IMR-90 (cell line): Measurements from ENCODE around the gene QKI. TPM values are rescaled to one million over a fixed set of nuclear protein-coding genes. Genes with fewer than 3 reads are reported as not detected.

Experiments used
- ATAC-seq: fragments of 200-7000 bp; cut with Tn5 transposase; 2 replicates; pipeline ENCODE4 v1.9.1; 2020; ENCODE audit warnings: low read depth, mild to moderate bottlenecking, moderate library complexity
- BruUV-seq: library from RNA; stranded (reverse); fragments of 400-500 nt; replicated peaks from 2 replicates; lab custom pipeline; 2021; lab: Mats Ljungman, UMichigan
- CTCF ChIA-PET: fragments of 300-600 bp; formaldehyde crosslinking; extraction: SDS; loops from one replicate; lab custom pipeline; 2021; ENCODE audit warnings: antibody characterized with exemption; lab: Yijun Ruan, JAX
- POLR2A ChIA-PET: fragments of 300-600 bp; sonication (Branson Sonifier 250); formaldehyde crosslinking; loops from one replicate; lab custom pipeline; 2022; ENCODE audit warnings: antibody characterized with exemption; ENCODE audit not compliant: unreplicated experiment; lab: Charles Lee
- DNase-seq: peaks from one replicate; pipeline ENCODE4 v3.0.0; 2013
- H2AFZ ChIP-seq: replicated peaks from 2 replicates; pipeline ENCODE3; 2013; ENCODE audit warnings: low read length, mild to moderate bottlenecking; ENCODE audit not compliant: poor library complexity
- H2AK5ac ChIP-seq: 2 replicates; pipeline ENCODE4 v1.6.1; 2013; ENCODE audit warnings: low read depth, low read length, inconsistent platforms
- H2AK9ac ChIP-seq: replicated peaks from 2 replicates; pipeline ENCODE3; 2013; ENCODE audit warnings: mild to moderate bottlenecking, low read depth, low read length, moderate library complexity; ENCODE audit not compliant: poor library complexity
- H2BK120ac ChIP-seq: 2 replicates; pipeline ENCODE4 v1.6.1; 2013; ENCODE audit warnings: low read depth, low read length, inconsistent platforms
- H2BK15ac ChIP-seq: 3 replicates; pipeline ENCODE4 v1.6.1; 2013; ENCODE audit warnings: low read depth, low read length, inconsistent platforms
- H2BK20ac ChIP-seq: 2 replicates; pipeline ENCODE4 v1.6.1; 2013; ENCODE audit warnings: low read depth, mild to moderate bottlenecking, inconsistent platforms, low read length, moderate library complexity
- H2BK5ac ChIP-seq: 2 replicates; pipeline ENCODE4 v1.6.1; 2013; ENCODE audit warnings: mild to moderate bottlenecking, low read depth, low read length, inconsistent platforms; ENCODE audit not compliant: poor library complexity, severe bottlenecking
- H3K14ac ChIP-seq: replicated peaks from 2 replicates; pipeline ENCODE4 v1.6.1; 2013; ENCODE audit warnings: low read depth, low read length, inconsistent platforms
- H3K18ac ChIP-seq: 2 replicates; pipeline ENCODE4 v1.6.1; 2013; ENCODE audit warnings: low read depth, low read length, control low read depth
- H3K23ac ChIP-seq: 2 replicates; pipeline ENCODE4 v1.6.1; 2013; ENCODE audit warnings: low read depth, low read length, inconsistent platforms
- H3K27ac ChIP-seq: 2 replicates; pipeline ENCODE4 v1.5.1; 2013; ENCODE audit warnings: mild to moderate bottlenecking, control low read depth, low read length; ENCODE audit not compliant: insufficient read depth
- H3K27me3 ChIP-seq: 2 replicates; pipeline ENCODE4 v1.6.1; 2013; ENCODE audit warnings: low read length; ENCODE audit not compliant: control insufficient read depth, insufficient read depth
- H3K36me3 ChIP-seq: 2 replicates; pipeline ENCODE4 v1.6.1; 2013; ENCODE audit warnings: low read length, mixed read lengths; ENCODE audit not compliant: control insufficient read depth, insufficient read depth
- H3K4ac ChIP-seq: 2 replicates; pipeline ENCODE4 v1.6.1; 2013; ENCODE audit warnings: low read depth, low read length, inconsistent platforms
- H3K4me1 ChIP-seq: 2 replicates; pipeline ENCODE4 v1.6.1; 2013; ENCODE audit warnings: low read length, mixed read lengths; ENCODE audit not compliant: control insufficient read depth, insufficient read depth
- H3K4me2 ChIP-seq: 2 replicates; pipeline ENCODE4 v1.6.1; 2013; ENCODE audit warnings: low read depth, mild to moderate bottlenecking, control low read depth, low read length, moderate library complexity
- H3K4me3 ChIP-seq: 2 replicates; pipeline ENCODE4 v1.5.1; 2013; ENCODE audit warnings: low read depth, mild to moderate bottlenecking, control low read depth, low read length, moderate library complexity; ENCODE audit not compliant: insufficient read depth
- H3K56ac ChIP-seq: 2 replicates; pipeline ENCODE4 v1.6.1; 2013; ENCODE audit warnings: low read length, inconsistent platforms; ENCODE audit not compliant: insufficient read depth; ENCODE audit errors: extremely low read depth
- H3K79me1 ChIP-seq, 2 experiments: 2 replicates each; pipeline ENCODE4 v1.6.1; 2013; ENCODE audit warnings: low read length in 2 of 2, inconsistent platforms in 1 of 2, low read depth in 1 of 2
- H3K9ac ChIP-seq: 2 replicates; pipeline ENCODE4 v1.6.1; 2013; ENCODE audit warnings: low read depth, low read length, control low read depth
- H3K9me1 ChIP-seq: 2 replicates; pipeline ENCODE4 v1.6.1; 2013; ENCODE audit warnings: low read length, inconsistent platforms; ENCODE audit not compliant: insufficient read depth
- H3K9me3 ChIP-seq: 2 replicates; pipeline ENCODE4 v1.6.1; 2013; ENCODE audit warnings: low read length; ENCODE audit not compliant: control insufficient read depth, insufficient read depth
- H4K20me1 ChIP-seq: 2 replicates; pipeline ENCODE4 v1.6.1; 2013; ENCODE audit warnings: low read length, inconsistent platforms; ENCODE audit not compliant: insufficient read depth
- H4K5ac ChIP-seq: 2 replicates; pipeline ENCODE4 v1.6.1; 2013; ENCODE audit warnings: mild to moderate bottlenecking, low read depth, low read length, control low read depth
- H4K8ac ChIP-seq, 2 experiments: 2 replicates each; pipeline ENCODE4 v1.6.1; 2013; ENCODE audit warnings: low read depth in 2 of 2, low read length in 2 of 2, control low read depth in 1 of 2, inconsistent platforms in 1 of 2
- H4K91ac ChIP-seq: 2 replicates; pipeline ENCODE4 v1.6.1; 2013; ENCODE audit warnings: low read depth, low read length, inconsistent platforms; ENCODE audit not compliant: insufficient read depth
- BHLHE40 ChIP-seq: fragments of 150-350 bp; IDR thresholded peaks from 2 replicates; pipeline ENCODE4 v1.6.1; 2016; ENCODE audit warnings: mild to moderate bottlenecking, low read depth, low read length
- CEBPB ChIP-seq: IDR thresholded peaks from 2 replicates; pipeline ENCODE4 v1.6.1; 2012; ENCODE audit warnings: low read depth, low read length, improper control_type of control experiment
- CHD1 ChIP-seq: IDR thresholded peaks from 2 replicates; pipeline ENCODE4 v1.6.1; 2012; ENCODE audit warnings: low read depth, low read length, improper control_type of control experiment
- ELK1 ChIP-seq: fragments of 150-350 bp; IDR thresholded peaks from 2 replicates; pipeline ENCODE4 v1.6.1; 2016; ENCODE audit warnings: low read depth, mild to moderate bottlenecking, low read length, moderate library complexity, borderline replicate concordance
- FOS ChIP-seq: fragments of 150-350 bp; IDR thresholded peaks from 2 replicates; pipeline ENCODE4 v1.6.1; 2016; ENCODE audit warnings: low read depth, low read length
- MAFK ChIP-seq: IDR thresholded peaks from 2 replicates; pipeline ENCODE4 v1.6.1; 2012; ENCODE audit warnings: low read depth, low read length, improper control_type of control experiment
- MAZ ChIP-seq: IDR thresholded peaks from 2 replicates; pipeline ENCODE4 v1.6.1; 2012; ENCODE audit warnings: low read depth, mild to moderate bottlenecking, low read length, improper control_type of control experiment, moderate library complexity, borderline replicate concordance
- MXI1 ChIP-seq: IDR thresholded peaks from 2 replicates; pipeline ENCODE4 v1.6.1; 2012; ENCODE audit warnings: low read depth, mild to moderate bottlenecking, low read length, moderate library complexity, borderline replicate concordance
- NFE2L2 ChIP-seq: fragments of 150-350 bp; IDR thresholded peaks from 2 replicates; pipeline ENCODE4 v1.6.1; 2016; ENCODE audit warnings: low read depth, mild to moderate bottlenecking, low read length
- POLR2A ChIP-seq: IDR thresholded peaks from 2 replicates; pipeline ENCODE4 v1.6.1; 2012; ENCODE audit warnings: mild to moderate bottlenecking, low read depth, low read length
- RAD21 ChIP-seq: IDR thresholded peaks from 2 replicates; pipeline ENCODE4 v1.6.1; 2012; ENCODE audit warnings: low read length, improper control_type of control experiment
- RCOR1 ChIP-seq: IDR thresholded peaks from 2 replicates; pipeline ENCODE4 v1.6.1; 2012; ENCODE audit warnings: mild to moderate bottlenecking, low read length, improper control_type of control experiment; ENCODE audit not compliant: insufficient replicate concordance
- RFX5 ChIP-seq: IDR thresholded peaks from 2 replicates; pipeline ENCODE4 v1.8.0; 2012; ENCODE audit warnings: low read depth, mild to moderate bottlenecking, low read length, moderate library complexity
- SMC3 ChIP-seq: fragments of 150-350 bp; IDR thresholded peaks from 2 replicates; pipeline ENCODE4 v1.6.1; 2016; ENCODE audit warnings: low read depth, mild to moderate bottlenecking, antibody characterized with exemption, low read length, moderate library complexity
- WGBS, 2 experiments: methylation state at CpG; one replicate each; pipeline versions ENCODE4 v1.1.5 to v1.1.7; 2013; ENCODE audit warnings: missing lambda C conversion rate in 2 of 2; ENCODE audit not compliant: insufficient read length in 1 of 2; ENCODE audit errors: extremely low coverage in 2 of 2; 5-methylcytosine and 5-hydroxymethylcytosine counted together
- dilution Hi-C: fragments of 300-500 bp; cut with HindIII; formaldehyde crosslinking; loops from one replicate; pipeline ENCODE4 v1.14.3; 2018; ENCODE audit warnings: low sequenced_read_pairs; ENCODE audit not compliant: unreplicated experiment
- in situ Hi-C: fragments of 300-500 bp; cut with MboI; formaldehyde crosslinking; loops from 3 replicates; pipeline ENCODE4 v1.14.3; 2019; ENCODE audit warnings: low sequenced_read_pairs, inconsistent platforms, mixed read lengths
- intact Hi-C: fragments of 100-400 bp; cut with micrococcal nuclease; formaldehyde crosslinking; loops from 2 replicates; pipeline ENCODE4 v1.10.0; 2022
- polyA plus RNA-seq, 3 experiments: library from polyadenylated mRNA; depleted of rRNA; stranded (reverse); fragments of >200 nt; gene quantifications; 2 replicates each; pipeline ENCODE4 v1.2.3, GENCODE V29; 2012; ENCODE audit warnings: low replicate concordance in 1 of 3
- total RNA-seq: library from RNA; depleted of rRNA; stranded (reverse); fragments of >200 nt; gene quantifications from 2 replicates; pipeline ENCODE4 v1.2.3, GENCODE V29; 2012
- TF ChIP-seq, protein P1 (sequence below): fragments of 150-350 bp; IDR thresholded peaks from 2 replicates; pipeline ENCODE4 v1.6.1; 2017; ENCODE audit warnings: mild to moderate bottlenecking, antibody characterized with exemption, low read length, low read depth
- TF ChIP-seq, protein P2 (sequence below): conservative IDR thresholded peaks from 2 replicates; pipeline ENCODE4 v1.5.1; 2012; ENCODE audit warnings: mild to moderate bottlenecking, low read depth, low read length, improper control_type of control experiment

The QKI gene
- total and polyA plus RNA-seq, 2 of the 4 experiments (the other 2 are of a cell fraction), result 112 to 232 TPM

DNA sequence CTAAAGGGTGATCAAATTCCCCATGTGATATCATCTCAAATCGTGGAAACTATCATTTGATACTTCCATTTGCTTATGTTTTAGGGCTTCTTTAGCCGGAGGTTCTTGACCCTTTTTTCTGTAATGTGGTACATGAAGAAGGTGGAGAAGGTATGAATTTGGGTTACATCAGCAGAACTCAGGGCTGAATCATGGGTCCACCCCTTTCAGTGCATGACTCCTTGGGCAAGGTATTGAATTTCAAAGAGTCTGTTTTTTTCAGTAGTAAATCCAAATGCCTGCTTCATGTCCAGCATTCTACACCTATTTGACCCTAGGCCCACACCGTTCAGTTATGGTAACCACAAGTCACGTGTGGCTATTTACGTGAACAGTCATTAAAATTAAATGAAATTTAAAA is 30.6 kb upstream of the QKI start:
- in situ Hi-C loops (no loop called here), intact Hi-C loops (no loop called here), dilution Hi-C loops (no loop called here)
- Histone ChIP-seq H4K8ac (no peak overlapping the region), H3K18ac (no peak overlapping the region), H2BK120ac (no peak overlapping the region), H3K4ac (no peak overlapping the region), H3K4me2 (no peak overlapping the region), H3K14ac (no peak overlapping the region), H2AK9ac (no peak overlapping the region), H3K9me1 (no peaks in the 10 kb centered on the region), H3K79me1 (no peaks in the 10 kb centered on the region), H3K56ac (no peak overlapping the region), H2BK15ac (no peak overlapping the region), H4K20me1 (no peaks in the 10 kb centered on the region), H3K23ac (no peak overlapping the region), H2BK5ac (no peak overlapping the region), H4K91ac (no peak overlapping the region), H3K27ac (no peak overlapping the region), H2BK20ac (no peak overlapping the region), H3K27me3 (no peaks in the 10 kb centered on the region), H3K9me3 (no peaks in the 10 kb centered on the region), H3K9ac (no peak overlapping the region), H2AK5ac (no peak overlapping the region), H3K4me3 (no peak overlapping the region), H4K5ac (no peak overlapping the region), H2AFZ (no peak overlapping the region), H3K36me3 (no peaks in the 10 kb centered on the region), H3K4me1 (no peaks in the 10 kb centered on the region; the same call in 1 of the 2 replicates)
- BruUV-seq, result no TSS peak
- WGBS, 2 experiments, result no CpG with 5 or more reads among the region's 5 CpGs
- CTCF ChIA-PET, result no interaction called here
- DNase-seq (peak; percentile 21), ATAC-seq (no peak)
- no peak for TF ChIP-seq RAD21
- TF ChIP-seq RCOR1, result no peak
- no peak for TF ChIP-seq FOS
- no peak for TF ChIP-seq BHLHE40
- no peak for TF ChIP-seq CEBPB
- TF ChIP-seq MAZ, result no peak
- no peak for TF ChIP-seq MXI1
- TF ChIP-seq, protein P1, sequence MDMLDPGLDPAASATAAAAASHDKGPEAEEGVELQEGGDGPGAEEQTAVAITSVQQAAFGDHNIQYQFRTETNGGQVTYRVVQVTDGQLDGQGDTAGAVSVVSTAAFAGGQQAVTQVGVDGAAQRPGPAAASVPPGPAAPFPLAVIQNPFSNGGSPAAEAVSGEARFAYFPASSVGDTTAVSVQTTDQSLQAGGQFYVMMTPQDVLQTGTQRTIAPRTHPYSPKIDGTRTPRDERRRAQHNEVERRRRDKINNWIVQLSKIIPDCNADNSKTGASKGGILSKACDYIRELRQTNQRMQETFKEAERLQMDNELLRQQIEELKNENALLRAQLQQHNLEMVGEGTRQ, result no peak
- TF ChIP-seq POLR2A, result no peak
- TF ChIP-seq ELK1, result no peak
- TF ChIP-seq CHD1, result no peak
- TF ChIP-seq RFX5, result no peak
- no peak for TF ChIP-seq SMC3
- TF ChIP-seq, protein P2, sequence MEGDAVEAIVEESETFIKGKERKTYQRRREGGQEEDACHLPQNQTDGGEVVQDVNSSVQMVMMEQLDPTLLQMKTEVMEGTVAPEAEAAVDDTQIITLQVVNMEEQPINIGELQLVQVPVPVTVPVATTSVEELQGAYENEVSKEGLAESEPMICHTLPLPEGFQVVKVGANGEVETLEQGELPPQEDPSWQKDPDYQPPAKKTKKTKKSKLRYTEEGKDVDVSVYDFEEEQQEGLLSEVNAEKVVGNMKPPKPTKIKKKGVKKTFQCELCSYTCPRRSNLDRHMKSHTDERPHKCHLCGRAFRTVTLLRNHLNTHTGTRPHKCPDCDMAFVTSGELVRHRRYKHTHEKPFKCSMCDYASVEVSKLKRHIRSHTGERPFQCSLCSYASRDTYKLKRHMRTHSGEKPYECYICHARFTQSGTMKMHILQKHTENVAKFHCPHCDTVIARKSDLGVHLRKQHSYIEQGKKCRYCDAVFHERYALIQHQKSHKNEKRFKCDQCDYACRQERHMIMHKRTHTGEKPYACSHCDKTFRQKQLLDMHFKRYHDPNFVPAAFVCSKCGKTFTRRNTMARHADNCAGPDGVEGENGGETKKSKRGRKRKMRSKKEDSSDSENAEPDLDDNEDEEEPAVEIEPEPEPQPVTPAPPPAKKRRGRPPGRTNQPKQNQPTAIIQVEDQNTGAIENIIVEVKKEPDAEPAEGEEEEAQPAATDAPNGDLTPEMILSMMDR, result no peak
- TF ChIP-seq MAFK, result no peak
- TF ChIP-seq NFE2L2, result no peak
- POLR2A ChIA-PET, result no interaction called here
